Glomerular visceral epithelial cell (primary cell): ENCODE data around the gene RPS3.
"Not testable (repeated sequence)": the region's sequence is repeated elsewhere in the genome, so short reads cannot be mapped to it uniquely, and the experiment has no call there.

Source experiments
- DNase-seq: peaks from one replicate; pipeline ENCODE4 v3.0.0-alpha.2; 2016; ENCODE audit errors: extremely low spot score

The RPS3 gene

DNA sequence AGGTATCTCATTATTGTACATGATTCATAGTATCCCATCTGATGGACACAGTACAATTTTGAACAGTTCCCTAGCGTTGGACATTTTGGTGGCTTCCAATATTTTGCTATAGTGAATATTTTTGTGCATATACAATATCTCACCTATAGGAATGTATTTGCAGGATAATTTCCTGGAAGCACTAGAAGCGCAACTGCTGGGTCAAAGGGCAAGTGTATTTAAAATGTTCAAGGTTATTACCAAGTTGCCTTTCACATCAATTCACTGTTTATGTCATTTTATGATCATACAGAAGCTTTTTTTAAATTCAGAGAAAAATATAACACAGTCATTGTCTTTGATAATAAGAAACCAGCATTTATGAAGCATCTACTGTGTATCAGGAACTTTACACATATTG, 19.1 kb upstream of the RPS3 start:
- no peak for DNase-seq

DNA sequence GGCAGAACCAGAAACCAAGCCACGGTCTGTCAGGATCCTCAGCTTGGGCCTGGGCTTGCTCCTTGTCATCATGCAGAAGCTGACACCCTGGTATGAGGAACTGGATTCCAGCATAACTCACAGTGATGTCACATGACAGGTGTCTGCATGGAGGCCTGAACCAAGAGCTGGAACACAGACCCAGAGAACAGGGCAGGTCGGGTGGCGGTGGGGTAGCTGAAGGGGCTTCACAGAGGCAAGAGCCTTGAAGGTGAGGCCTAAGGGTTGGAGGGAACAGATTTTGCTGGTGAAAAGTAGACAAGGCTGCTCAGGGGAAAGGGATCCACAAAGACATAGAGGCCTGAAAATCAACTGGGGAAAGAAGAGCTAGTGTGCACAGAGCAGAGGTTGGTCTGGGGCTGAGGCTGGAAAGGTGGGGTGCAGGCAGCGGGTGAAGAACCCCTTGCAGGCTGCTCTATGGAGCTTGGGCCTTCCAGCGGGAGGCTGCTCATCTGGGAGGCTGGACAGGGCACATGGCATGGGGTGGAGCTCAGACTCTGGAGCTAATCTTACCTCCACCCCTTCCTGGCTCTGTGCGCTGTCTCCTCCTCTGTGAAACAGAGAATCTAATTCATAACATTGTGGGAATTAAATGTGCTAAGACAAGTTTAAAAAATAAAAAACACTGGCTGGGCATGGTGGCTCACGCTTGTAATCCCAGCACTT, 18.4 kb upstream of the RPS3 start:
- DNase-seq: no peak

DNA sequence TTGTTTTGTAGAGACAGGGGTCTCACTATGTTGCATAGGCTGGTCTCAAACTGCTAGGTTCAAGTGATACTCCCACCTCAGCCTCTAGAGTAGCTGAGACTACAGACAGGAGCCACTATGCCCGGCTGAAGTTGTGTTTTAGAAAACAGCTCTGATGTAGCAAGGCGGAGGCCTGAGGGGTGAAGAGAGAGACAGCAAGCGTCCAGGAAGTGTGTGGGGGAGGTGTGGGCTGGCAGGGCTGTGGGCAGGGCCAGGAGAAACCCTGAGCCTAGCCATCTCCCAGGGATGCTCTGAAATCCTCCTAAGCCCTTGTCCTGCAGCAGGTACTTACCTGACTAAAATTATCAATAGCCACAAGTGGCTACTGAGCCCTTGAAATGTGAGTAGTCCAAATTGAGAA, 16.1 kb upstream of the RPS3 start:
- DNase-seq: no peak

DNA sequence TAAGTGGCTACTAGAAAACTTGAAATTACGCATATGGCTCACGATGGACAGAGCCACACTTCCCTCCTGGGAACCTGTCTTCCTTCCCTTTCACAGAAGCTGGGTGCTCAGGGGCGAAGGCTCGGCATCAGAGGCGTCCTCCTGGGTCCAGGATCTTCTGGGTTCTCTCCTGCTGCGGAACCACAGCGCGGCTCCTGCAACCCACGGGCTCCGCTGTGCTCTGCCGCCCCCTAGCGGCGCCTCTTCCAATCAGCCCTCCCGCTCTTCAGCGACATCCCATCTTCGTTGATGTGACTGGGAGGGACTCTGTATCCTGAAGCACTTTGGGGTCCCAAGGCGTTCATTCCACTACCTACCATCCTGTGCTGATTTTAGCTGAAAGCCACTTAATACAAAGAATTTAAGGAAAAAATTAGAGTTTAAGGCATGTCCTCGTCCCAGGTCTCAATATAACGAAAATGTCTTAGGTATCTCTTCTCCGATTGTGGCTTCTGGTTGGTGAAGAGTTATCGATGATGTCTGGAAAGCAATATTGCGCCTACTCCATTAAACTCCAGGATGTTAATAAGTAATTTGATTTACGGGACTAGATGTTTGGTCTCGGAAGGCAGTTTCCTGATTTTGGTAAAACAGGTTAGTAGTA, 14.8 kb upstream of the RPS3 start:
- peak; percentile 66 for DNase-seq

DNA sequence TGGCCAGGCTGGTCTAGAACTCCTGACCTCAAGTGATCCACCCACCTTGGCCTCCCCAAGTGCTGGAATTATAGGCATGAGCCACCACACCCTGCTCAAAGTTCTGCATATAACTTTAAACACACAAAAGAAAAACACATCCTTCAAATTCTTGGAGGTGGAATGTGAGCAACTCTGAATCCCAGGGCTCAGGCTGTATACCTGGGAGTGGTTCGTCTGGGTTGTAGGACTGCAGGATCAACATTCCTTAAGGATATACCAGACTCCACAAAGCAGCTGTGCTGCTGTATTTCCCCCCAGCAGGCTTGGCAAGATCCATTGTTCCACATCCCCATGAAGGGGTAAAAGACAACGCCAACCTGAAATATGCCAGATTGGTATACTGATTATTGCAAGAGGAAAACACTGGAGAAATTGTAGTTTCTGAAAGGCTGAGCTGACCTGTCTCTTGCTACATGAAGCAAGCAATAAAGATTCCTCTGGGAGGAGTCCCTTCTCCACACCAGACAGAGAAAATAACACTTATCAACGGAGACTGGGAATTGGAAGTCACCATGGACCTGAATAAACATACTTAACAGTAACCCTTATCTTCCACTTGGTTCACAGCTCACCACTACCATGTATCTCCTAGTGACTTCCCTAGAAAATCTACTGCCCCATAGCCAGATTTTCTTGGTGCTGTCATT, 12.2 kb upstream of the RPS3 start:
- peak; percentile 27 for DNase-seq

DNA sequence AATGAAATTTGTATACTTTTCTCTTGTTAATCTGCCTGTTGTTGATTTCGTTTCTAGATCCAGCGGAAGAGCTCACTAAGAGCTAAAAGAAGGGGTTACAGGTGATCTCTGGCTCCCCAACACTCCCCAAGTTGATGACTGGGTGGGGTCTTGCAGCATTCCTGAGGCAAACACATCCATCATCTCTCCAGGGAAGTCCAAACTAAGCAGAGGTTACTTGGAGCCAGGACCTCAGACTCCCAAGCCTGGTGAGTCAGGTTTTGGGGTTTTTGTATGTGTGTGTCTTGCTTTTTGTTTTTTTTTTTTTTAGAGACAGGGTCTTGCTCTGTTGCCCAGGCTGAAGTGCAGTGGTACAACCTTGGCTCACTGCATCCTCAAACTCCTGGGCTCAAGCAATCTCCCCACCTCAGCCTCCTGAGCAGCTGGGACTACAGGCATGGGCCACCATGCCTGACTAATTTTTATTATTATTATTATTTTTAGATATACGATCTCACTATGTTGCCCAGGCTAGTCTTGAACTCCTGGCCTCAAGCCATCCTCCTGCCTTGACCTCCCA, 11.5 kb upstream of the RPS3 start:
- no peak for DNase-seq

DNA sequence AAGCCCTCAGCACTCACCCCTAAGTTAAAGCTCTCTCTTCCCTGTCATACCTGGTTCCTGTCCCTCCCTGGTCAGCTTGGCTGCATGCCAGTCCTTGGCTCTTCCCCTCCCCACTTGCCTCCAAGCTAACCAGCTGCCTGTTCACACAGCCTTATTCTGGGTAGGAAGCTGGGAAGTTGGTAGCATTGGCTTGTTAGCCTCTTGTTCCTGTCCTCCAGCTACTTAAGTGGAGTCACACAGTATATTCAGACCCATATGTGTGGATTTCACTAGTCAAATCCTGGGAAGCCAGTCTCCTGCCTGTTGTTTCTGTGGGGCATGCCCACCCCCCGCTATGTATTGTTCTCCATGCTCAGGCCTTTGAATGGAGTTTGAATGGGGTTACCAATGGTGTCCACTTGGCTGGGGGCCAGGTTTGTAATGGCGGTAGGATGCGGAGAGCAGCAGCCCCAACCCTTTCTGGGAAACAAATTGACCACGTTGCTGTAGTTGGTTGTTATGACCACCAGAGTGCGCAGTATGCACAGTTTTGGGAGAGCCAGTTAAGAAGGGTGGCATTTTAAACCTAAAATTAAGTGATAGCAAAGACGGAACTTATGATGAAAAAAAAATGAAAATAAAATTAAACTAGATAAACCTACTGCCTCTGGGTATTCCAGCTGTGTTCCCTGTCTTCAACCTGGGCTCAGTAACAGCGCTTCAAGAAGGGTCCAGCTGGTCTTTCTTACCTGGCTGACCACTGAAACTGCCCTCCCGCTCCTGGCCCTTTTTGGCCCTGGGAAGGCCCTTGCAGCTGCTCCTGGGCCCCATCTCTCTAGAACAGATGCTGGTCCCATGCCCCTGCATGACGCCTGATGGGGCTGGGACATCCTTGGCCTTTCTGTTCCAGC, 10.7 kb upstream of the RPS3 start:
- peak; percentile 65 for DNase-seq

DNA sequence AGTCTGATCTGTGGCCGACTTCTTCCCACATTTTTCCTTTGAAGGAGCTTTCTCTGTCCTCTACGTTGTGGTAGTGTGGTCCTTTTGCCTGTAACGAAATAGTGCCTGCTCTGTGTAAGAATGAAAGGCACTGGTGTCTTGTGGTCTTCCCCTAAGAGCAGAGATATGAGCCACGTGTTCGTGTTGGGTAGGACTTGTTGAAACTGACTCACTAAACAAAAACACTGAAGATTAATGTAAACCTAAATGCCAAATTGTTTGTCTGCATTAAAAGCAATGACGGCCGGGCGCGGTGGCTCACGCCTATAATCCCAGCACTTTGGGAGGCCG, 10.1 kb upstream of the RPS3 start:
- DNase-seq: no peak

DNA sequence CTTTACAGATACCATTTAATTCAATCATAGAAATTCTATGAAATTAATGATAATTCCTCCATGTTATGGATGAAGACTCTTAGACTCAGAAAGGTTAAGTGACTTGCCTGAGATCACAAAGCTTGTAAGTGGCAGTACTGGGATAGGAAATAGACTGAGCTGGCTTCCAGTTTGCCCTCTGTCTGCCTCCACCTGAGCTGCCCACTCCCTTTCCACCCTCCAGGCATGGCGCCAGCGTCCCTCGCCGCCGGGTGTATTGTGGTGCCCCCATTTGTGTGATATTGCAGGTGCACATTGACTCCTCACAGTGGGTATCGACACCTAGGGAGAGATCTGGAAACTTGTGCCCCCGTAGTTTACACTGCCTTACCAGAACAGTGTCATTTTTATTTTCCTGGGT, 9.4 kb upstream of the RPS3 start:
- DNase-seq: no peak

DNA sequence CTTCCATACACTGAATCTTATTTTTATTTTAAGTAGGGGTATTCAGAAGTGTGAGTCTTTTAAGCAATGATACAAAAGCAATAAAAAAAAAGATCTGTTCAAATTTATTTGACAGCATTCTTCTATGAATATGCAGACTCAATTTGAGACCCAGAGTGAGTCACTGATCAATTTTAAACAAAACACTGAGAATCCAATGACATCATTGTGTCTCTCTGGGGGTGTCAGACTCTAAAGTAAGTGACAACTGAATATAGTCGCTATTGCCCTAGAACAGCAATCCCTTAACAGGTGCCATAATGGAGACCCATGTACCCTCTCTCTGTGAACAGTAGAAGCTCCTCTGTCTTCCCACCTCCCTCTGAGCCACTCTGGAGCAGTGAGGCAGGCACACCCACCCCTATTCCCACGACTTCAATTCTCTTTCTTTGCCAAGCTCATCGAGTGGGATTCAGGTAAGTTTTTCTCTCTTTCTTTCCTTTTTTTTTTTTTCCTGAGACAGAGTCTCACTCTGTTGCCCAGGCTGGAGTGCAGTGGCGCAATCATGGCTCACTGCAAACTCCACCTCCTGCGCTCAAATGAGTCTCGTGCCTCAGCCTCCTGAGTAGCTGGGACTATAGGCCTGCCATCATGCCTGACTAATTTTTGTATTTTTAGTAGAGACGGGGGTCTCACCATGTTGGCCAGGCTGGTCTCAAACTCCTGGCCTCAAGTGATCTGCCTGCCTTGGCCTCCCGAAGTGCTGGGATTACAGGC, 5.1 kb upstream of the RPS3 start:
- DNase-seq: no peak

DNA sequence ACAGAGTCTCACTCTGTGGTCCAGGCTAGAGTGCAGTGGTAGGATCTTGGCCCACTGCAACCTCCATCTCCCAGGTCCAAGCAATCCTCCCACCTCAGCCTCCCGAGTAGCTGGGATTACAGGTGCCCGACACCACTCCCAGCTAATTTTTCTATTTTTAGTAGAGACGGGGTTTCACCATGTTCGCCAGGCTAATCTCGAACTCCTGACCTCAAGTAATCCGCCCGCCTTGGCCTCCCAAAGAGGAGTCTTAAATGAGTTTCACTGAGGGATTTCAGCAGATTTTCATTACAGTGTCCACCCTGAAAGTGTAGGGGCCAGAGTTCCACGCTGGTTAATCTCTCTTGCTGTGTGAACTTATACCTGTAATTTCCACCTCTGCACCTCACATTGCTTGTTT, 412 bp upstream of the RPS3 start:
- no peak for DNase-seq

DNA sequence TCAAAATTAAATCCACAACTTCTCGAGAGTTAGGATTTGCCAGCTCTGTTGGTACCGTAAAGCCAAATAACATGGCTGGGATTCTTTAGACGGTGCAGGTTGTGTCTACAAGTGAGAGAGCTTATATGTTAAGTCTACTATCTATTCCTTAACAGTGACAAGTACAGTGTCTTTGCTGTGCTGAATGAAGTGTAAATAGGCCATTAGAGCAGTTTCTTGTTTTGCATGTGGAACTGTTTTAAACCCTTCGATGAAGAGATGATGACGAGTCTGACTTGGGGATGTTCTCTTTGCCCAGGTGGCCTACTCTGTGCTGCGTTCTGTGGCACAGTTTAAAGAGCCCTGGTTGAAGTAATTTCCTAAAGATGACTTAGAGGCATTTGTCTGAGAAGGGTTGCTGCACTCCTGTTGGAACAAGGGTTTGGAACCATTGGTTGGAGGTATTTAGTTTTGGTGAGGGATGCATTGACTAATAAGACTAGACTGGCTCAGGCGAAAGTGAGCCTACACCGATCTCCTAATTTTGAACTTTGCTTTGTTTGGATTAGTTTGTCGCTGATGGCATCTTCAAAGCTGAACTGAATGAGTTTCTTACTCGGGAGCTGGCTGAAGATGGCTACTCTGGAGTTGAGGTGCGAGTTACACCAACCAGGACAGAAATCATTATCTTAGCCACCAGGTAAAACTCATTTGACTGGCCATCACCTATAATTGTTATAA, 988 bp downstream of the RPS3 start:
- DNase-seq: peak; percentile 21

DNA sequence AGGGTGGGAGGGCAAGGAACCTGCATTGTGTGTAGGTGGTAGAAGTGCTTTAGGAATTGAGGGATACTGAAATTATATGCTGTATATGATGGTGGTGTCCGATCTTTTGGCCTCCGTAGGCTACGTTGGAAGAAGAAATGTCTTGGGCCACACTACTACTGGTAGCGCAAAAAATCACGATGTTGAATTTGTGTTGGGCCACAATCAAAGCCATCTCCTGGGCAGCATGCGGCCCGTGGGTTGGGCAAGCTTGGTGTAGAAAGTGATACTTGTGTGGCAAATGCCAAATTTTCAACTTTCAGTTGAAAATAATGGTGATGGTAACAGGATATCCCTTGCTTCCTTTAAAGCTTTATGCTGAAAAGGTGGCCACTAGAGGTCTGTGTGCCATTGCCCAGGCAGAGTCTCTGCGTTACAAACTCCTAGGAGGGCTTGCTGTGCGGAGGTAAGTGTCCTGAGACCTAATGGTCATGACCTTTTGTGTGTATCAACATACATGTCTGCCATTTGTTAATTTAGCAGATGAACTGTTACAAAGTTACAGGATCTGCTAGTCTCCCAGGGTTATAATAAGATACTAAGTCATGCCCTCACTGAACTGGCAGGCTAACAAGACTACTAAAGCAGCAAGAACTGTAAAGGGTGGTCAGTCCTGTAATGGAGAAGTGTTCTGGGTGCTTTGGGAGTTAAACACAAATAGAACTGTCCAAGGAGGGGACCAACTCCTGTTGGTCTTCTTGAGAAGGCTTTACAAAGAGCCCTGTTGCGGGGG, 2.9 kb downstream of the RPS3 start:
- DNase-seq: no peak

DNA sequence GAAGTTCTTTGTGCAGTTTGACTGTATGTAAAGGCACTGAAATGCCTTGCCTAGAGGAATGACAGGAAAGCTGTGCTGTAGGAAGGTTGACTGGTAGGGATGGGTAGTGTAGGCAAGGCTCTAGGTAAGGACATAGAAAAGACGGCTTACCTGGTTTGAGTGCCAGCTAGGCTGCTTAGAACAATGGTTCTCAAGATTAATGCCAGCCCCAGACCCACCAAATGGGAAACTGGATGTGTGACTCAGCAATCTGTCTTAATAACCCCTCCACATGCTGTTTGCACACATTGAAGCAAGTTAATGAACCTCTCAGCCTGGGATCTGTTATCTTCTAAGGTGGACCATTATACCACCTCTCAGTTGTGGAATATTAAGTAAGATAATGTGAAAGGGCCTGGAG, 3.7 kb downstream of the RPS3 start:
- DNase-seq: no peak

DNA sequence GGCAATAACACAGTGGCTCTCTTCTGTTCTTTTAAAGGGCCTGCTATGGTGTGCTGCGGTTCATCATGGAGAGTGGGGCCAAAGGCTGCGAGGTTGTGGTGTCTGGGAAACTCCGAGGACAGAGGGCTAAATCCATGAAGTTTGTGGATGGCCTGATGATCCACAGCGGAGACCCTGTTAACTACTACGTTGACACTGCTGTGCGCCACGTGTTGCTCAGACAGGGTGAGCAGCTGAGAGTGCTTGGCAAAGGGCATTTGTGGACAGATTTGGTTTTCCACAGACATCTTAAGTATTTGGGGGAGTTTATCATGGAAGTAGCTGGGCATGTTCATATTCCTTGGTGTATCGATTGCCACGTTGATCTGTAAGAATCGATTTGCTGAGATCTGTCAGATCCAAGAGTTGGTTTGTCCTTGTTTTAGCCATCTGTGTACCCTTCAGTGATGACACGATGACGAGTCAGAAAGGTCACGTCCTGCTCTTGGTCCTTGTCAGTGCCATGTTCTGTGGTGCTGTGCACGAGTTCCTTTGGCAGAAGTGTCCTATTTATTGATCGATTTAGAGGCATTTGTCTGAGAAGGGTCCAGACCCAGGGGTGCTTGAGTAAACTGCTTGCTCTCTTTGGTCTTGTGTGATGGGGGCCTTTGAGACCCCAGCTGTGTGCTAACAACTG, 4.8 kb downstream of the RPS3 start:
- DNase-seq: no peak

DNA sequence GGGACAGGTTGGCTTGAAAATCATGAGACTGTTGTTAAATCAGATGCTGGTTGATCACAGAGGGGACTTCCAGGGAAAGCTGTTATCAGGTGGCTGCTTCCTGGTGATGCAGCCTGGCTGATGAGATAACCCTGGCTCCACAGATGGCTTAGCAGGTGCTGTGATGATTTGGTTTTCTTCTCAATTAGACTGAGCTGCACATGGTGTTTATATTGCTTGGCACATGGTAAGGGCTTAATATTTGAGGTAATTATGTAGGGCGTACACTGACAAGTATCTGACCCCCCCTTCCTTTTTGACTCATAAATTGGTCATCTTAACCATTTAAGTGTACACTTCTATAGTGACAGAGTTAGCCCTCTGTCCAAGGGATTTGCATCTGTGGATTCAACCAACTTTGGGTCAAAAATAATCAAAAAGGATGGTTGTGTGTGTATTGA, 7.0 kb downstream of the RPS3 start:
- DNase-seq: peak; percentile 19

DNA sequence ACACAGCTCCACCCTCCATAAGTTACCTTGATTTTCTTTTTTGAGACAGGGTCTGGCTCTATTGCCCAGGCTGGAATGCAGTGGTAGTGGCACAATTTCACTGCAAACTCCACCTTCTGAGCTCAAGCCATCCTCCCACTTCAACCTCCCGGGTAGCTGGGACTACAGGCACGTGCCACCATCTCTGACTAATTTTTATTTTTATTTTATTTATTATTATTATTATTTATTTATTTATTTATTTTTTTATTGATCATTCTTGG, 9.6 kb downstream of the RPS3 start:
- DNase-seq: no peak

DNA sequence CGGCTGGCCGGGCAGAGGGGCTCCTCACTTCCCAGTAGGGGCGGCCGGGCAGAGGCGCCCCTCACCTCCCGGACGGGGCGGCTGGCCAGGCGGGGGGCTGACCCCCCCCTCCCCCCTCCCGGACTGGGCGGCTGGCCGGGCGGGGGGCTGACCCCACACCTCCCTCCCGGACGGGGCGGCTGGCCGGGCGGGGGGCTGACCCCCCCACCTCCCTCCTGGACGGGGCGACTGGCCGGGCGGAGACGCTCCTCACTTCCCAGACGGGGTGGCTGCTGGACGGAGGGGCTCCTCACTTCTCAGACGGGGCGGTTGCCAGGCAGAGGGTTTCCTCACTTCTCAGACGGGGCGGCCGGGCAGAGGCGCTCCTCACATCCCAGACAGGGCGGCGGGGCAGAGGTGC, 10.7 kb downstream of the RPS3 start:
- not testable (repeated sequence) for DNase-seq

DNA sequence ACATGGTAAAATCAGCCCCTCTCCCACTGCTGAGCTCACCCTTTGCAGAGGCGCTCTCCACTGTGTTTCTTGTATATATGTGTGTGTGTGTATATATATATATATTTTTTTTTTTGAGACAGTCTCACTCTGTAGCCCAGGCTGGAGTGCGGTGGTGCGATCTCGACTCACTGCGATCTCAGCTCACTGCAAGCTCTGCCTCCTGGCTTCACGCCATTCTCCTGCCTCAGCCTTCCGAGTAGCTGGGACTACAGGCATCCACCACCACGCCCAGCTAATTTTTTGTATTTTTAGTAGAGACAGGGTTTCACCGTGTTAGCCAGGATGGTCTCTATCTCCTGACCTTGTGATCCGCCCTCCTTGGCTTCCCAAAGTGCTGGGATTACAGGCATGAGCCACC, 13.8 kb downstream of the RPS3 start:
- DNase-seq: not testable (repeated sequence)

DNA sequence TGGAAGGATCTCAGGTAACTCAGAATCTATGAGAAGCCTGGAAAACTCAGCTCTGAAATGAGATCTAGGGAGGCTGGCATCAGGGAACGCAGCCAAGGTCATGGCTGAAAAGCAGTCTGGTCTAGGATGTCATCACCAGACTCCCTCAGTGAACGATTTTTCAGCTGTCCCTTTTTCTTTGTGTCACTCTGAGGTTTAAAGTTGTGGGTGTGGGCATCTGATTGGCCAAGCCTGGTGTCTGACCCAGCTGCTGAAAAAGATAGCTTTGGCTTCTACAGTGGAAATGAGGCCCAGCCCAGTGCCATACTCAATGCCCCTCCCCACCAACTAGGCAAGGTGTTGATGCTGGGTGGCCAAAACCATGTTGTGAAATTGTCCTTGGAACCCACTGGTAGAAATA, 14.5 kb downstream of the RPS3 start:
- no peak for DNase-seq
